ENCODE measurements around the gene PACRG.

DNA sequence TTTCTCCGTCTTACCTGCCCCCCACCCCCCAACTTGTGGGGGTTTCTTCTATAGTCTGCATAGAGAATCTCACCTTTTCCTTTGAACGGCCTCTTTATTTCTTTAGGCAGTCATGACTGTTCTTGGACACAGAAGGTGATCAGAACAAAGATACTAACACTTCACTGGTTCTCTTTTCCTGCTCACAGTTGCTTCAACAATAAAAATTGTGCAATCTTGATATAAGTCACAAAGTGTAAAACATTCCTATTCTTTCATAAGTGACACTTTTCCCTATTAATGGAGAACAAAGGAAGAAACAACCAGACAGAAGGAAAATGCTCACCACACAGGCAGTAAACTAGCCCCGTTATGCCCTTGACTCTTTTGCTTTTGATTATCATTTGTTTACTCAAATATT lies 448.3 kb downstream of the PACRG start:
- TF ChIP-seq, protein P1, sequence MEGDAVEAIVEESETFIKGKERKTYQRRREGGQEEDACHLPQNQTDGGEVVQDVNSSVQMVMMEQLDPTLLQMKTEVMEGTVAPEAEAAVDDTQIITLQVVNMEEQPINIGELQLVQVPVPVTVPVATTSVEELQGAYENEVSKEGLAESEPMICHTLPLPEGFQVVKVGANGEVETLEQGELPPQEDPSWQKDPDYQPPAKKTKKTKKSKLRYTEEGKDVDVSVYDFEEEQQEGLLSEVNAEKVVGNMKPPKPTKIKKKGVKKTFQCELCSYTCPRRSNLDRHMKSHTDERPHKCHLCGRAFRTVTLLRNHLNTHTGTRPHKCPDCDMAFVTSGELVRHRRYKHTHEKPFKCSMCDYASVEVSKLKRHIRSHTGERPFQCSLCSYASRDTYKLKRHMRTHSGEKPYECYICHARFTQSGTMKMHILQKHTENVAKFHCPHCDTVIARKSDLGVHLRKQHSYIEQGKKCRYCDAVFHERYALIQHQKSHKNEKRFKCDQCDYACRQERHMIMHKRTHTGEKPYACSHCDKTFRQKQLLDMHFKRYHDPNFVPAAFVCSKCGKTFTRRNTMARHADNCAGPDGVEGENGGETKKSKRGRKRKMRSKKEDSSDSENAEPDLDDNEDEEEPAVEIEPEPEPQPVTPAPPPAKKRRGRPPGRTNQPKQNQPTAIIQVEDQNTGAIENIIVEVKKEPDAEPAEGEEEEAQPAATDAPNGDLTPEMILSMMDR (IDR thresholded peaks at IDR 0.05) = no peak
- no peak for TF ChIP-seq POLR2A (IDR thresholded peaks at IDR 0.05)
